Activated naive CD8-positive, alpha-beta T cell treated with anti-CD3 and anti-CD28 coated beads, Interleukin-2, amount 50 U/mL, for 24 hours (primary cell): ENCODE results near the gene TPST2.
A peak's percentile ranks its signal among the peaks of the same experiment; 100 is the strongest.

Source experiments
- ATAC-seq: fragments of 150-1000 bp; cut with Tn5 transposase; one replicate; pipeline ENCODE4 v1.10.0; 2021
- DNase-seq: peaks from one replicate; pipeline ENCODE4 v3.0.0; 2021
- H3K27ac Mint-ChIP-seq: one replicate; pipeline ENCODE4 v1.8.0; 2021; ENCODE audit warnings: mild to moderate bottlenecking, mixed read lengths
- H3K27me3 Mint-ChIP-seq: one replicate; pipeline ENCODE4 v1.8.0; 2021; ENCODE audit warnings: mixed read lengths
- H3K36me3 Mint-ChIP-seq: one replicate; pipeline ENCODE4 v1.8.0; 2021; ENCODE audit warnings: low read depth, mixed read lengths
- H3K4me1 Mint-ChIP-seq: one replicate; pipeline ENCODE4 v1.8.0; 2021; ENCODE audit warnings: mixed read lengths
- H3K4me3 Mint-ChIP-seq: one replicate; pipeline ENCODE4 v1.8.0; 2021; ENCODE audit warnings: mild to moderate bottlenecking, moderate library complexity, mixed read lengths
- H3K9me3 Mint-ChIP-seq: one replicate; pipeline ENCODE4 v1.8.0; 2021; ENCODE audit warnings: mixed read lengths

Gene TPST2

GRCh38 chr22:26548303-26548702, 41.6 kb downstream of the TPST2 start:
- DNase-seq (no peak), ATAC-seq (no peak)
- Mint-ChIP-seq H3K27ac (no peak overlapping the region), H3K36me3 (peaks cover 21% of the 10 kb centered on the region), H3K4me3 (no peak overlapping the region), H3K4me1 (peaks cover 35% of the 10 kb centered on the region), H3K9me3 (peaks cover 4% of the 10 kb centered on the region), H3K27me3 (no peaks in the 10 kb centered on the region)

DNA sequence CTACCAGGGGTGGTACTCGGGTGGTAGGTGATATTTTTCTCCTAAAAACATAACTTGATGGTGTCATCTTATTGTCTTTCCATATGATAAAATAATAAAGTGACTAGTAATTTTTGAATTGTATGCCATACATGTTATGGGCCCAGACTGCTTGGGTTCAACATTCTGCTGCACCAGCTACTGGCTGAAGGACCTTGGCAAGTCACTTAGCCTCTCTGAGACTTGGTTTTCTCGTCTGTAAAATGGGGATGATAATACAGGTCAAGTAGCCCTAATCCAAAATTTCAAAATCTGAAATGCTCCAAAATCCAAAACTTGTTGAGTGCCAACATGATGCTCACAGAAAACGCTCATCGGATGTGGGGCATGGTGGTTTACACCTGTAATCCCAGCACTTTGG, 42.1 kb downstream of the TPST2 start:
- DNase-seq (no peak), ATAC-seq (no peak)
- no peak overlapping the region for H3K4me3 Mint-ChIP-seq
- peaks cover 4% of the 10 kb centered on the region for H3K9me3 Mint-ChIP-seq
- no peaks in the 10 kb centered on the region for H3K27me3 Mint-ChIP-seq
- H3K36me3 Mint-ChIP-seq = peaks cover 21% of the 10 kb centered on the region
- peaks cover 39% of the 10 kb centered on the region for H3K4me1 Mint-ChIP-seq
- H3K27ac Mint-ChIP-seq = peak overlapping the region; percentile 82

DNA sequence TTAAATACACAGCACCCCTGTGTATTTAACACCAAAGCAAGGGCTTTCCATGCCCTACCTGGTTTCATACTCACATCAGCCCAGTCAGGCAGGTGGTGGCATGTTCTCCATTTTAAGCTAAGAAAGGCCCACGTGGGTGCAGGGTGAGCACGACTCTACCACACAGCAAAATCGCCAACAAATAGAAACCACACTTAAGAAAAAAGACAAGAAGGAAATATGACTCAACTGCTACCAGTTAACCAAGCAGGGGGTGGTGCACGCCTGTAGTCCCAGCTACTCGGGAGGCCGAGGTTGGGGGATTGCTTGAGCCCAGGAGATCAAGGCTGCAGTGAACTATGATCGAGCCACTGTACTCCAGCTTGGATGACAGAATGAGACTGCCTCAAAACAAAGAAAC, 42.5 kb downstream of the TPST2 start:
- peak; percentile 70 for ATAC-seq
- Mint-ChIP-seq H3K36me3 (peaks cover 21% of the 10 kb centered on the region), H3K27ac (peak overlapping the region; percentile 82), H3K27me3 (no peaks in the 10 kb centered on the region), H3K9me3 (peaks cover 4% of the 10 kb centered on the region), H3K4me1 (peaks cover 43% of the 10 kb centered on the region), H3K4me3 (no peak overlapping the region)
- peak; percentile 35 for DNase-seq

GRCh38 chr22:26546282-26546681, 43.6 kb downstream of the TPST2 start:
- peaks cover 21% of the 10 kb centered on the region for H3K36me3 Mint-ChIP-seq

GRCh38 chr22:26545827-26546226, 44.1 kb downstream of the TPST2 start:
- Mint-ChIP-seq H3K27me3 (no peaks in the 10 kb centered on the region), H3K4me1 (peaks cover 45% of the 10 kb centered on the region), H3K36me3 (peaks cover 21% of the 10 kb centered on the region), H3K9me3 (peaks cover 4% of the 10 kb centered on the region), H3K4me3 (no peak overlapping the region), H3K27ac (no peak overlapping the region)
- DNase-seq (no peak), ATAC-seq (no peak)

More at GRCh38 chr22:26546282-26546681, 43.6 kb downstream of the TPST2 start:
- ATAC-seq (no peak), DNase-seq (no peak)
- Mint-ChIP-seq H3K4me1 (peaks cover 45% of the 10 kb centered on the region), H3K4me3 (no peak overlapping the region), H3K27ac (no peak overlapping the region), H3K9me3 (peaks cover 4% of the 10 kb centered on the region), H3K27me3 (no peaks in the 10 kb centered on the region)

- Mint-ChIP-seq H3K4me1 (peaks cover 45% of the 10 kb centered on the region), H3K4me3 (no peak overlapping the region), H3K27me3 (no peaks in the 10 kb centered on the region), H3K27ac (peak overlapping the region; percentile 31), H3K36me3 (peaks cover 24% of the 10 kb centered on the region), H3K9me3 (peaks cover 4% of the 10 kb centered on the region)
- ATAC-seq (no peak), DNase-seq (no peak)
Observed at GRCh38 chr22:26545385-26545784, 44.5 kb downstream of the TPST2 start.

DNA sequence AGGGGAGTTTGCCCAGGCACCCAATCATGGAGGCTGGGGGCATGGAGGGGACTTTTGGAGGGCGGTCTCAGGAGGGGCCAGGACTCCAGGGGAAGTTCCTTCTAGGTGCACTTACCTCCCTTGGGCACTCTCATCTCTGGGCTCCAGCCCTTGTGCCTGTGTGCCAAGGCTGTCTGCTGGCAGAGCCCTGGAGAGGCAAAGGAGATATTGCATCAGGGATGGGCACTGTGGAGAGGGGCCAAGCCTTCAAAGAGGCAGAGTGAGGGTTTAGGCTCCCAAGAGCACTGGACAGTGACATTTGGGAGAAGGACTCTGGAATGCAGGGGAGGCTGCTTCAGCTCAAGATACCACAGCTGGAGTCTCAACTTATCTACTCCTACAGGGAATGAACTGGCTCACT, 45.4 kb downstream of the TPST2 start:
- H3K27me3 Mint-ChIP-seq = no peaks in the 10 kb centered on the region
- peaks cover 4% of the 10 kb centered on the region for H3K9me3 Mint-ChIP-seq
- peaks cover 31% of the 10 kb centered on the region for H3K36me3 Mint-ChIP-seq
- H3K4me3 Mint-ChIP-seq = no peak overlapping the region
- DNase-seq (no peak), ATAC-seq (no peak)
- H3K27ac Mint-ChIP-seq = no peak overlapping the region
- H3K4me1 Mint-ChIP-seq = peaks cover 45% of the 10 kb centered on the region

- ATAC-seq (peak; percentile 52), DNase-seq (no peak)
- H3K27ac Mint-ChIP-seq = peak overlapping the region; percentile 52
- peaks cover 34% of the 10 kb centered on the region for H3K36me3 Mint-ChIP-seq
- peaks cover 4% of the 10 kb centered on the region for H3K9me3 Mint-ChIP-seq
- H3K4me1 Mint-ChIP-seq = peaks cover 43% of the 10 kb centered on the region
- H3K4me3 Mint-ChIP-seq = no peak overlapping the region
- H3K27me3 Mint-ChIP-seq = no peaks in the 10 kb centered on the region
Observed at GRCh38 chr22:26542831-26543230, 47.1 kb downstream of the TPST2 start.

- ATAC-seq (no peak), DNase-seq (no peak)
- no peak overlapping the region for H3K4me3 Mint-ChIP-seq
- H3K27ac Mint-ChIP-seq = no peak overlapping the region
- H3K36me3 Mint-ChIP-seq = peaks cover 23% of the 10 kb centered on the region
- H3K27me3 Mint-ChIP-seq = no peaks in the 10 kb centered on the region
- H3K4me1 Mint-ChIP-seq = peaks cover 39% of the 10 kb centered on the region
- no peaks in the 10 kb centered on the region for H3K9me3 Mint-ChIP-seq
Observed at GRCh38 chr22:26541167-26541819, 48.6 kb downstream of the TPST2 start.

- DNase-seq = no peak
- peaks cover 46% of the 10 kb centered on the region for H3K4me1 Mint-ChIP-seq
- H3K27me3 Mint-ChIP-seq = no peaks in the 10 kb centered on the region
- H3K27ac Mint-ChIP-seq = no peak overlapping the region
- ATAC-seq = no peak
- H3K9me3 Mint-ChIP-seq = no peaks in the 10 kb centered on the region
- H3K36me3 Mint-ChIP-seq = peaks cover 20% of the 10 kb centered on the region
- H3K4me3 Mint-ChIP-seq = no peak overlapping the region
Observed at GRCh38 chr22:26540119-26540518, 49.8 kb downstream of the TPST2 start.

- Mint-ChIP-seq H3K9me3 (no peaks in the 10 kb centered on the region), H3K4me3 (no peak overlapping the region), H3K4me1 (peaks cover 49% of the 10 kb centered on the region), H3K27me3 (no peaks in the 10 kb centered on the region), H3K27ac (peak overlapping the region; percentile 49), H3K36me3 (peaks cover 29% of the 10 kb centered on the region)
- ATAC-seq = no peak
- DNase-seq = no peak
Observed at GRCh38 chr22:26536762-26537134, 53.2 kb downstream of the TPST2 start.

GRCh38 chr22:26536056-26536761, 53.7 kb downstream of the TPST2 start:
- Mint-ChIP-seq H3K9me3 (no peaks in the 10 kb centered on the region), H3K4me3 (no peak overlapping the region), H3K27me3 (no peaks in the 10 kb centered on the region), H3K27ac (peak overlapping the region; percentile 61), H3K4me1 (peaks cover 49% of the 10 kb centered on the region), H3K36me3 (peaks cover 33% of the 10 kb centered on the region)
- DNase-seq (no peak), ATAC-seq (no peak)

- DNase-seq (no peak), ATAC-seq (no peak)
- H3K4me3 Mint-ChIP-seq = no peak overlapping the region
- no peaks in the 10 kb centered on the region for H3K27me3 Mint-ChIP-seq
- H3K9me3 Mint-ChIP-seq = no peaks in the 10 kb centered on the region
- peaks cover 35% of the 10 kb centered on the region for H3K36me3 Mint-ChIP-seq
- H3K27ac Mint-ChIP-seq = peak overlapping the region; percentile 61
- H3K4me1 Mint-ChIP-seq = peaks cover 49% of the 10 kb centered on the region
Observed at GRCh38 chr22:26535603-26535908, 54.4 kb downstream of the TPST2 start.

DNA sequence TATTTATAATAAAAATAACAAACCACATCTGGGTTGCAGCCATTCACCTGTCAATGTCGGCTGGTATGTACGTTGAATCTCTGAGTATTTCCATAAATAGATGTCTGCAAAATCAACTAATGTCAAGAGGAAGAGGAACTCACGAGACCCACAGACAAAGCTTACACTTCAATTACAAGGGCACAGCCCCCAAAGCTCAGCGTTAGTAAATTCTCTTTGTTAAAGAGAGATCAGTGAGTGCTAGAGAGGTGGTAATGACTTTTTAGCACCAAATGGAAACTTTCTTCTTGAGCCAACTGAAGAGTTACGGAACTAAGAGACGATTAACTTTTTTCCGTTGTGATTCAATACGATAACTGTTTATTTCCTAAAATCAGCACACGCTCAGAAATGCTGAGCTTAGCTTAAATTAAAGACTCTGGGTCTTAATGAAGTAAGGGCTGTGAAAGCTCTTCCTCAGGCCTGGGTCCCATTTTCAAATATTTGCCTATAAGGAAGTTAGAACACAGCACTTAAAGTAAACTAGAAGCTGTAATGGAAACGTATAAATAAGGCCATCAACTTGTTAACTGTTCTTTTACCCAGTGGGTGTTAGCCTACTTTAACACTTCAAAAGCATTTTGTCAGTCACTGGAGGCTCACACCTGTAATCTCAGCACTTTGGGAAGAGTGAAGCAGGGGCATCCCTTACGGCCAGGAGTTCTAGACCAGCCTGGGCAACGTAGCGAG, 54.9 kb downstream of the TPST2 start:
- H3K4me1 Mint-ChIP-seq = peaks cover 49% of the 10 kb centered on the region
- H3K4me3 Mint-ChIP-seq = no peak overlapping the region
- no peak for DNase-seq
- H3K9me3 Mint-ChIP-seq = no peaks in the 10 kb centered on the region
- no peaks in the 10 kb centered on the region for H3K27me3 Mint-ChIP-seq
- ATAC-seq = peak; percentile 64
- peak overlapping the region; percentile 61 for H3K27ac Mint-ChIP-seq
- H3K36me3 Mint-ChIP-seq = peaks cover 36% of the 10 kb centered on the region
